GM18505 (cell line): ENCODE results near the gene DLX6.

ENCODE experiments used
- ATAC-seq: cut with Tn5 transposase; IDR thresholded peaks from one replicate; pipeline ENCODE4 v1.9.1; 2021; ENCODE audit not compliant: unreplicated experiment
- POLR2A ChIP-seq: IDR thresholded peaks from 4 replicates; pipeline ENCODE4 v1.6.1; 2011; ENCODE audit warnings: borderline replicate concordance; ENCODE audit not compliant: insufficient read depth, insufficient read length; ENCODE audit errors: extremely low read depth

DLX6 gene

GRCh38 chr7:97011536-97012364 is 6.4 kb downstream of the DLX6 start:
- no peak for TF ChIP-seq POLR2A
- no peak for ATAC-seq

- no peak for ATAC-seq
- no peak for TF ChIP-seq POLR2A
These were observed 7.2 kb downstream of the DLX6 start for GRCh38 chr7:97012365-97013133.

- ATAC-seq: no peak
These were observed 7.9 kb downstream of the DLX6 start for GRCh38 chr7:97013134-97013844.

GRCh38 chr7:97013845-97014134 is 8.4 kb downstream of the DLX6 start:
- no peak for ATAC-seq
- TF ChIP-seq POLR2A: no peak

More at GRCh38 chr7:97013134-97013844, 7.9 kb downstream of the DLX6 start:
- no peak for TF ChIP-seq POLR2A

- no peak for ATAC-seq
- no peak for TF ChIP-seq POLR2A
These were observed 8.9 kb downstream of the DLX6 start for GRCh38 chr7:97014145-97014750.

- TF ChIP-seq POLR2A: no peak
- no peak for ATAC-seq
These were observed 9.9 kb downstream of the DLX6 start for GRCh38 chr7:97015279-97015678.

- TF ChIP-seq POLR2A: no peak
- ATAC-seq: no peak
These were observed 10.5 kb downstream of the DLX6 start for GRCh38 chr7:97015756-97016380.

GRCh38 chr7:97016381-97017191 is 11.2 kb downstream of the DLX6 start:
- no peak for TF ChIP-seq POLR2A
- ATAC-seq: no peak

- ATAC-seq: no peak
- TF ChIP-seq POLR2A: no peak
These were observed 12.1 kb downstream of the DLX6 start for GRCh38 chr7:97017192-97018125.

GRCh38 chr7:97018126-97018601 is 12.8 kb downstream of the DLX6 start:
- no peak for ATAC-seq
- TF ChIP-seq POLR2A: no peak
